HG03135 (cell line): Measurements from ENCODE around the gene BEAN1.

Experiments used
- ATAC-seq: cut with Tn5 transposase; IDR thresholded peaks from one replicate; pipeline ENCODE4 v1.9.1; 2021; ENCODE audit warnings: mild to moderate bottlenecking, moderate library complexity; ENCODE audit not compliant: unreplicated experiment

Gene BEAN1, protein sequence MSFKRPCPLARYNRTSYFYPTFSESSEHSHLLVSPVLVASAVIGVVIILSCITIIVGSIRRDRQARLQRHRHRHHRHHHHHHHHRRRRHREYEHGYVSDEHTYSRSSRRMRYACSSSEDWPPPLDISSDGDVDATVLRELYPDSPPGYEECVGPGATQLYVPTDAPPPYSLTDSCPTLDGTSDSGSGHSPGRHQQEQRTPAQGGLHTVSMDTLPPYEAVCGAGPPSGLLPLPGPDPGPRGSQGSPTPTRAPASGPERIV

DNA sequence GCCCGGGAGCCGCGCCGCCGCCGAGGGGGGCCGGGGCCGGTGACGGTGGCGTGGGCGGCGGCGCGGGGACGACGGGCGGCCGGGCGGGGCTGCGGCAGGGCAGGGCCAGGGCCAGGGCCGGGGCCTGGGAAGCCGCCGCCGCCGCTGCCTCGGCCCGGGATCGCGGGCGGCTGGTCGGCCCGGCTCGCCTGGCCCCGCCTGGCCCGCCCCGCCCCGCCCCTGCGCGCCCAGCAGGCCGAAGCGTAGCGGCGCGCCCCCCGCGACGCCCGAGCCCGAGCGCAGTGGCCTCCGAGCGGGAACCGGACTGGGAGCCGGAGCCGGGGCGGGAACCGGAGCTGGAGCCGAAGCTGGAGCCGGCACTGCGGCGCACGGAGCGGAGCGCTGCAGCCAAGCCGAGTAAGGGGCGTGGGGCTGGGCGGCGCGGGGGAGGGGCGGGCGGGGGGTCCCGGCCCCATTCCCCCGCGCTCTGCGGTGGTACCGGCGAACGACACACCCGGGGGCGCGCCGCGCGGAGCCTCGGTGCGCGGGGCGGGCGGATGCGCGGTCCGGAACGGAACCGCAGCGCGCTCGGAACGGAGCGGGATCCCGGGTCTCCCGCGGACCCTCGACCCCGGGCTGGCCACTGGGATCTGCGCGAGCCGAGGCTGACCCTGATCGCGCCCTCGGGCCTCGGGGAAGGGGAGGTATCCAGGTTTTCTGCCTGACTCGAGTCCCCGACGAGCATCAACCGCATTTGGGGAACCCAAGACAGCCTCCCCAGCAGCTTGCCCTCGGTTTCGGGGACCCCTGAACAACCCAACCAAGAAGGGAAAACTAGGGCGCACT is at the start of gene BEAN1:
TSS of gene BEAN1 (plus strand) at position 260 of the 825 bp plus-strand sequence. CDS start 10,382 bp downstream, outside the sequence.
- ATAC-seq, result no peak

DNA sequence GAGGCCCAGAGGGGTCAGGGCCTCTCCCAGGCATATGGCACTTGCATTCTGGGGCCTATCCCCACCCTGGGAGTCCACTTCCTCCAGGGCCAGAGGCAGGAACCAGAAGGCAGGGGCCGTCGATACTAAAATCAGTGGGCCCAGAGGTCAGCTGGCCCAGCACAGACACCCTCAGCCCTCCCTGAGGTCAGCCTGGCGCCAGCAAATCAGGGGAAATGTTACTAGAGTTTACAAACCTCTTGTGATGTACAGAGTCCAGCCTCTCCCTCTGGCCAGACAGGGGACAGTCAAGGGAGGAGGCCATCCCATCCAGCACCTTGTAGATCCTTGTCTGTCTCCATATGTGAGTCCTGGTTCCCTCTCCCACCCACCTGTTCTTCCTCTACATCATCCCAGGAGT is 49.8 kb upstream of the BEAN1 start:
- ATAC-seq, result no peak

DNA sequence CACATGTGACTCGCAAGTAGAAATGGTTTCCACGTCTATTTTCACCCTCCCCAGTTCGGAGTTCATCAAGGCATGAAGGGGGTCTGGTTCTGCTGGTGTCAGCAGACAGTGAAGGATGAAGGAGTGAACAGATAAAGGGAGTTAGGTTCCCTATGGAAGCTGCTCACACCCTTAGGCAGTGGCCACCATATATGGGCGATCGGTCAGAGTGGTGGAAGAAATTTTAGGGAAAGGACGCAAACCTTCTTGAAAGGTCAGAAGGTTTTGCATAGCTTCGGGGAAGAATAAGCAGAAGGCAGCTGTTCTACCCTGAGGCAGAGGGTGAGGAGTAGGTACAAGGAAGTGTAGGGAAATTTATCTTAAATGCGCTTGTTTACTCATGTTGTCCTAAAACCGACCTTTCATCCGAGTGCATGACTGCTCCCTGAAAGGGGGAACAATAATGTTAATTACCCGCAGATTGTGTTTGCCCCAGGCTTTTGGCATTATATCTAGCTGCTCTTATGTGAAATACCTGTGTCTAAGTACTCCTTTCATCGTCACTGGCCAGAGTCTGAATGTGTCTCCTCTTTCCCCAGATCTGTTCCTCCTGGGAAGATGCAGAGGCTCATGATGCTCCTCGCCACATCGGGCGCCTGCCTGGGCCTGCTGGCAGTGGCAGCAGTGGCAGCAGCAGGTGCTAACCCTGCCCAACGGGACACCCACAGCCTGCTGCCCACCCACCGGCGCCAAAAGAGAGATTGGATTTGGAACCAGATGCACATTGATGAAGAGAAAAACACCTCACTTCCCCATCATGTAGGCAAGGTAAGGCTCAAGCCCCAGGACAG is 48.1 kb upstream of the BEAN1 start:
- ATAC-seq, result no peak

DNA sequence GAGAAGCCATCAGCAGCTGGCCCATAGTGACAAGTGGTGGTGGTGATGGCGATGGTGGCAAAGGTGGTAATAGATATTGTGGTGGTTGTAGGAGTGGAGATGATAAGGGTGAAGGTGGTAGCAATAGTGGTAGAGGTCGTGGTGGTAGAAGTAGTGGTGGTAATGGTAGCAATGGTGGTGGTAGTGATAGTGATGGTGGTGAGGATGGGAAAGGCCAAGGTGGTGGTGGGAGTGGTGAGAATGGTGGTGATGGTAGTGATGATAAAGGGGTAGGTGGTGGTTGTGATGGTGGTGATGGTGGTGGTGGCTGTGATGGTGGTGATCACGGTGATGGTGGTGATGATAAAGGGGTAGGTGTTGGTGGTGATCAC is 47.5 kb upstream of the BEAN1 start:
- no peak for ATAC-seq

DNA sequence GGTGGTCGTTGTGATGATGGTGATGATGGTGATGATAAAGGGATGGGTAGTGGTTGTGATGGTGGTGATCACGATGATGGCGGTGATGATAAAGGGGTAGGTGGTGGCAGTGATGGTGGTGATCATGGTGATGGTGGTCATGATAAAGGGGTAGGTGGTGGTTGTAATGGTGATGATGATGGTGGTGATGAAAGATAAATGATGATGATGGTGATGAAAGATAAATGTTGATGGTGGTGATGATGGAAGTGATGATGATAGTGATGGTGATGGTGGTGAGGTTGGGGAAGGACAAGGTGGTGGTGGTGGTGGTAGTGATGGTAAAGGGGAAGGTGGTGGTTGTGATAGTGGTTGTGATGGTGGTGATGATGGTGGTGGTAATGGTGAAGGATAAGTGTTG is 46.7 kb upstream of the BEAN1 start:
- no peak for ATAC-seq

DNA sequence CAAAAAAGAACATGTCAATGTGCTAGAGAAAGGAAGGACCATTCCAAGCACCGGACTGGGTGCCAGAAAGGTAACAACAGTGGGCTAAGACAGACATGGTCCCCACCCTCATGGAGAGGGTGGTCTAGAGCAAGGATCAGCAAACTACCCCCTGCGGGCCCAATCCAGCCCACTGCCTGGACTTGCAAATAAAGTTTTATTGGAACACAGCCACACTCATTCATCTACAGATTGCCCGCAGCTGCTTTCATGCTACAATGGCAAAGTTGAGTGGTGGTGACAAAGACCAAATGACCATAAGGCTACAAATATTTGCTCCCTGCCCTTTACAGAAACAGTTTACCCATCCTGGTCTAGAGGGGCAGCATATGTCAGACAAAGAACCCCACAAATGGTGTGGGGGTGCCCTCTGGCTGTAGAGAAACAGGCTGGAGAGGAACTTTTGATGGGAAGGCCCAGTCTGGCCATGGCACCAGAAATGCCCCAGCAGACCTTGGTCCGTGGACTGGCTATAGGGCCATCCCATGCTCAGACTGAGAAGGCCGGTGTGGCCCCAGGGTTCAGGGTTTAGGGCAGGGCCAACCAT is 45.4 kb upstream of the BEAN1 start:
- ATAC-seq, result no peak

DNA sequence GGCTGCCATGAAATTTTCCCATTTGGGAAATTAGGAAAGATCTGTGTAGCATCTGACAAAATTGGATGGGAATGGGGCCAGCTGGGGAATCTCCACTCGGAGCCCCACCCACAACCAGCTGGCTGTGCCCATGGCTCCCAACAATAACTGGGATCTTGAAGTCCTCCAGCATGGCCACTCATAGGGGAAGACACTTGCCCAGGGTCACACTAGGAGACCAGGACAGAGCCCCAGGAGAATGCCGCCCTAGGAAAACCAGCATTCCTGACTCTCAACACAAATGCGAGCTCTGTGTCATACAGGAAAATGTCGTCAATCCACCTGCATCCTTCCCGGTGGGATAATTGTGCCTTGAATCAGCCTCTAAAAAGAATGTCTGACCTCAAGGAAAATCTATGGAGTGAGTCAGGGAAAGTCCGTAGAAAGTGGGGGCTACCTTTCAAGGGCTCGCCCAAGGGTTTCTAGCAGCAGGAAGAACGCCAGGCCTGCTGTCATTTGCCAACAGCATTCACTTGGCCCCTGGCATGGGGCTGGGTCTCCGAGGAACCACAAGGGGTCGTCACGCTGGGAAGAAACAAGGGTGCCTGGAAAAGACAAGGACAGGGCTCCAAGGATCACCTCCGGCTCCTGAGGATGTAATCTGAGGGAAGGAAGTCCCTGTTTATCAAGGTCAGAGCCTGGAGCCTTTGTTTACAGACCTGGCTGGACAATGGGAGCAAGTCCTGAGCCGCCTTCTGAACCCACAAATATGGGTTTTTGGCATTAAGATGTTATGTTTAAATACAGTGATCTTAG is 44.7 kb upstream of the BEAN1 start:
- ATAC-seq, result no peak

DNA sequence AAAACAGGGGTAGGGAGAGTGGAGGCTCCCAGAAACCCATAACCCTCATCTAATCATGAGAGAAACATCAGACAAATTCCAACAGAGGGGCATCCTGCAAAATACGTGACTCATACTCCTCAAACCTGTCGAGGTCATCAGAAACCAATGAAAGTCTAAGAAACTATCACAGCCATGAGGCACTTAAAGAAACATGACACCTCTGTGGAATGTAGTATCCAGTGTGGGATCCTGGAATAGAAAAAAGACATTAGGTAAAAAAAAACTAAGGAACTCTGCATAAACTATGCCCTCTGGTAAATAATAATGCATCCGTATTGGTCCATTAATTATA is 44.2 kb upstream of the BEAN1 start:
- ATAC-seq, result no peak

DNA sequence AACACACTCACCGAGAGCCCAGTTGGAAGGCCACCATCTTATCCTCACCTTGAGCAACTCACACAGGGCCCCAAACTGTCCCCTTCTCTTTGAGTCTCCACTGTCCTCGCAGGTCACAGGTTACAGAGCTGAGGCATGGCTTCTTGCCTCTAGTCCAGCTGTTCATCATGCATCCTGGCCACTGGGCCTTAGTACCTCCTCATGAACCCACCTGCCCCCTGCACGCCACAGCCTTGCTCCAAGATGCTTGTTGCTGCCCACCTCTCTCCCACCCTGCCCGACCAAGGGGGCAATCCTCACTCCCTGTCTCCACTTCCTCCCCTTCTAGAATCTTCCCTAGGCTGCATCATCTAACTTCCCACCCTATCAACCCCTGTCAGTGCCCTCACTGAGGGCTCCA is 43.5 kb upstream of the BEAN1 start:
- no peak for ATAC-seq

DNA sequence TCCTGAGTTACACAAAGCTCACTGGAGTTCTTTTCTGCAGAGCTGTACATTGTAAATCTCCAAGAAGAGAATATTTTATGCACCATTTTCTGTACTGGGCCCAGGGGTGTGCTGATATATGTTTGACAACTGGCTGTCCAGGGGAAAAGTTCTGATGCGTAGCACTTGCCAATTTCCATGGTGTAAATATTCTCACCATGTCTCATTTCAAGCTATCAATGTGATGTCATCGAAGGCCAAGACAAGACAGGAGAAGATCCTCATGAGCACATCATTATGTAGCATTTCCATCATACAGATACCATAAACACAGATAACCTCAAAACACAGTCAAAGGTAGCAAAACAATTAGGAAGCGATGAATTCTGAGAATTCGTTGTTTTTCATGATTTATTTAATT is 41.7 kb upstream of the BEAN1 start:
- ATAC-seq, result no peak

DNA sequence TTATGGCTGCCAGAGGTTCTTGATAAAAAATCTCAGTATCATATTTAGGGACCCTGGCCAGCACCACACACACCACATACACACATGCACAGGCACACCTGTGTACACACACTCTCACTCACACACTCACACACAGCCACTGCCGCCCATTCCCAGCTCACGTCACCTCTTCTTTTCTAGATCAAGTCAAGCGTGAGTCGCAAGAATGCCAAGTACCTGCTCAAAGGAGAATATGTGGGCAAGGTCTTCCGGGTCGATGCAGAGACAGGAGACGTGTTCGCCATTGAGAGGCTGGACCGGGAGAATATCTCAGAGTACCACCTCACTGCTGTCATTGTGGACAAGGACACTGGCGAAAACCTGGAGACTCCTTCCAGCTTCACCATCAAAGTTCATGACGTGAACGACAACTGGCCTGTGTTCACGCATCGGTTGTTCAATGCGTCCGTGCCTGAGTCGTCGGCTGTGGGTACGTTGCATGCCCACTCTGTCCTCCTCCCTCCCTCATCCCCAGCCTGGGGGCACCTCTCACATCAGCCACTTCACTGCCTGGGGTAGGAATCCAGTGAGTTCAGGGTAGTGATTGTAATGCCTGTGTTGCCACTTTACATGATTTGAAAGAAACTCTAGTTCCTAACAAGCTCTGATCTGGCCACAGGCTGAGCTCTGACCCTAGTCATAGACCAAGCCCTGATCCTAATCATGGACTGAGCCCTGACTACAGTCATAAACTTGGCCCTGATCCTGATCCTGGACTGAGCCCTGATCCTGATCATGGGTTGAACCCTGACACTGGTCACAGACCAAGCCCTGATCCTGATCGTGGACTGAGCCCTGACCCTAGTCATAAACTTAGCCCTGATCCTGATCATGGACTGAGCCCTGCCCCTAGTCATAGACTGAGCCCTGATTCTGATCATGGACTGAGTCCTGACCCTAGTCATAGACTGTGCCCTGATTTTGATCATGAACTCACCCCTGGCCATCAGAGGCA is 40.2 kb upstream of the BEAN1 start:
- no peak for ATAC-seq

DNA sequence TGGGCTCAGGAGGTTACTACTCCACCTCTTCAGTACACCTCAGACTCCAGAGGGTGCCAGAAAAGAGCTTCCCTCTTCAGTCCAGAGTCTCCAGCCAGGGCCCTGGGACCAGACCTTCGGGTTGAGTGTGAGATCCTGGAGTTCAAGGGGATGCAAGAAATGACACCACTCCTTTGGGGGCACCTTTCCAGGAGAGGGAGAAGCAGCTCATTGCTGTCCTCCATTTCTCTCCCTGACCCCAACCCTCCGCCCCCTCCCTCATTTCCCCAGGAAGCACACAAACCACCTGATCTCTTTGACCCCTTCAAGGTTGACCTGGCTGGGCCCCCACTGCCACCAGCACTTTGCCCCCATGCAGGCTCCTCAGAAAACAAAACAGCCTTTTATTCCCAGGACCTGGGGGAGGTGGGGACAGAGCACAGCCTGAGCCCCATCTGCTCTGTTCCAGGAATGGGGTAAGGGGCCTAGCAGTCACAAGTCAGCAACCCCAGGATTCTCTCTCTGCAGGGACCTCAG is 39.2 kb upstream of the BEAN1 start:
- no peak for ATAC-seq

DNA sequence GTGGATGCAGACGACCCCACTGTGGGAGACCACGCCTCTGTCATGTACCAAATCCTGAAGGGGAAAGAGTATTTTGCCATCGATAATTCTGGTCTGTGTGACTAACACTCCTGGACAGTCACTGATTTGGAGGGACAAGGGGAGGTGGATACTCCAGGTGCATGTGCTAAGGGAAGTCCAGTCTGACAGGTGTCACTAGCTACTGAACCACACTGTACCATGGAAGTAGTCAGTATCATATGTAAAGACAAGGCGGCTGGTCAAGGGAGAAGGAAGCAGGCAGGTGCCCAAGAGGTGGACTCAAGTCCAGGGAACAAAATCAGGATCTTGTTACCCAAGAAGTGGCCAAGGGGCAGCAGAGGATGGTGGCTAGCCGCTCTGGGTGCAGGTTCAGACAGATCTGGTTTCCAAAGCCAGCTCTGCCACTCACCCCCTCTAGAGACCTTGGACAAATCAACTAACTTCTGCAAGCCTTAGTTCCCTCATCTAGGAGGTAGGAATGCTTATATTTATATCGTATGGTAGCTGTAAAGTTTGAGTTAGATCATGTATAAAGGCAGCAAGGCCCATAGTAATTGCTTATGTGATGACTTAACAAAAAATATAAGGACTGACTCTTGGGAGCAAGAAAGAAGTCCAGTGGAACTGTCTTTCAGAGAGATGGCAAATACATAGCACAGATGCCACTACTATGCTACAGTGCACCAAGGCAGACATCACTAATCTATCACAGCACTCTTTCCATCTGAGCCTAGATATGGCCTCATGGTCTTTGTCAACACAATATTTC is 38.5 kb upstream of the BEAN1 start:
- ATAC-seq, result no peak

DNA sequence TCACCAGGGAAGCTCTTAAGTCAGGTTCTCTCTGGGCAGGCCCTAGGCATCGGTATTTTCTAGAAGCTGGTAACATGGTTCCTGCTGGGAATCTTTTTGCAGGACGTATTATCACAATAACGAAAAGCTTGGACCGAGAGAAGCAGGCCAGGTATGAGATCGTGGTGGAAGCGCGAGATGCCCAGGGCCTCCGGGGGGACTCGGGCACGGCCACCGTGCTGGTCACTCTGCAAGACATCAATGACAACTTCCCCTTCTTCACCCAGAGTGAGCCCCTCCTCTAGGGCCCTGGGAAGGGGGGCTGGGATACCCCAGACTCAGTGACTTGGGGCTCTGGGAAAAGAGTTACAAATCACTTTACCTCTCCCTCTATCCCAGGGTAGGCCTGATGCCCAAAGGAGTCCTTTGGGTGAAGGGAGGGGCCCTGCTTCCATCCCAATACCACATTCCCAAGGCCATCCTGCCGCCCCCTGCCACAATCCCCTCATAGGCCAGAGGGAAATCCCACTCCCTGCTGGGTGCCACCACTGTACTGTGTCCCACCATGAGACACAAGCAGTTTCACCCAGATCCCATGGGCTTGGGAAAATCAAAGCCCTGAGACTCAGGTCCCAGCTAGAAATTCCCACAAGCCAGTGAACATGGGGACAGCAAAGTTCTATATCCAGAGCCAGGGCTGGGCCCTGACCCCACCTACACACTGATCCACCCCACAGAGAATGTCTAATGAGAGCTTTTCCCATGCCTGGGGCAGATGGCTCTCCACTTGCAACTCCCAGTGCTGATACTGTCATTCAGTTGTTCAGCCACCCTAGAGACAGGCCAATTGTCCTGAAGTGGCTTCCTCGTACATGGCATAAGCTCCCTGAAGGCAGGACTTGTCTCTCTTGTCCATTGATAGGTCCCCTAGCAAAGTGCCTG is 37.6 kb upstream of the BEAN1 start:
- ATAC-seq, result no peak

DNA sequence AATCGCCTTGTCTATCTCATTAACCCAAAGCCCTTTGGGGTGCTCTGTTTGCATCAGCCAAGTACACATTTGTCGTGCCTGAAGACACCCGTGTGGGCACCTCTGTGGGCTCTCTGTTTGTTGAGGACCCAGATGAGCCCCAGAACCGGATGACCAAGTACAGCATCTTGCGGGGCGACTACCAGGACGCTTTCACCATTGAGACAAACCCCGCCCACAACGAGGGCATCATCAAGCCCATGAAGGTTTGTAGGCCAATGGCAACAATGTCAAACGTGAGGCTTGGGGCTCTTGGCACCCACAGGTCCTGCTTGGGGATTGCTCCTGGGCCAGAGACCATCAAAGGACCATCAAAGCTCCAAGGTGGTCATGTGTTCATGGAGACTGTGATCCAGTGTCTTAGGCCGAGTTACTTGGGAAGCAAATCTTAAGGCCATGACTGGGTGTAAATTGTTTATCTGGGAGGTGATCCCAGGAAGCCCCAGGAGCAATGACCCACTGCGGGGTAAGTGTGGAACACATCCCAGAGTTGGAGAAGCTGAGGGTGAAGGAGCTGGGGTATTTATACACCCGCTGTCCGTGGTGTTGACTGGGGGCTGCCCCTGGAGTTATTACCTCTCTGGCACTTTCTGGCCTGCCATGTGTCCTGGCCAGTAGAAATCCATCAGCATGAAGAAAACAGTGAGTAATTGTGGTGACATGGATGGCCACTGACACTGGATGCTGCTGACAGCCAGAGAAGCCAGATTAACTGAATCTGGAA is 36.6 kb upstream of the BEAN1 start:
- ATAC-seq, result no peak
